Karpas-422 (cell line): ENCODE data around the gene RHBDD3. TPM values are rescaled to one million over a fixed set of nuclear protein-coding genes. Genes with fewer than 3 reads are reported as not detected.
"Not testable (repeated sequence)": the region's sequence is repeated elsewhere in the genome, so short reads cannot be mapped to it uniquely, and the experiment has no call there.

Experiments
- DNase-seq: peaks from one replicate; pipeline ENCODE4 v3.0.0-alpha.2; 2015
- H2AFZ ChIP-seq: fragments of 200-600 bp; sonication (generic); 2 replicates; pipeline ENCODE4 v1.6.1; 2014; ENCODE audit warnings: antibody characterized with exemption, low read length, mixed read lengths
- H3K27ac ChIP-seq: fragments of 200-600 bp; sonication (generic); 2 replicates; pipeline ENCODE4 v1.5.1; 2014; ENCODE audit warnings: mild to moderate bottlenecking, low read length, moderate library complexity
- H3K27me3 ChIP-seq: fragments of 200-600 bp; sonication (generic); 2 replicates; pipeline ENCODE4 v1.6.1; 2014; ENCODE audit warnings: low read length, mixed read lengths
- H3K36me3 ChIP-seq: fragments of 200-600 bp; sonication (generic); 2 replicates; pipeline ENCODE4 v1.6.1; 2014; ENCODE audit warnings: low read length, mixed read lengths; ENCODE audit not compliant: insufficient read depth
- H3K4me1 ChIP-seq: fragments of 200-600 bp; sonication (generic); 2 replicates; pipeline ENCODE4 v1.6.1; 2014; ENCODE audit warnings: mild to moderate bottlenecking, low read length, mixed read lengths
- H3K4me2 ChIP-seq: fragments of 200-600 bp; sonication (generic); 2 replicates; pipeline ENCODE4 v1.6.1; 2014; ENCODE audit warnings: low read length, low read depth, mild to moderate bottlenecking; ENCODE audit not compliant: poor library complexity, severe bottlenecking
- H3K4me3 ChIP-seq: fragments of 200-600 bp; sonication (generic); 2 replicates; pipeline ENCODE4 v1.5.1; 2014; ENCODE audit warnings: mild to moderate bottlenecking, antibody characterized with exemption, low read length, mixed read lengths
- H3K79me2 ChIP-seq: fragments of 200-600 bp; sonication (generic); 2 replicates; pipeline ENCODE4 v1.6.1; 2014; ENCODE audit warnings: mild to moderate bottlenecking, low read length, mixed read lengths
- H3K9ac ChIP-seq: fragments of 200-600 bp; sonication (generic); 2 replicates; pipeline ENCODE4 v1.6.0; 2014; ENCODE audit warnings: low read length
- H3K9me2 ChIP-seq: fragments of 200-600 bp; sonication (generic), shearing (Covaris generic); replicated peaks from 2 replicates; pipeline ENCODE4 v1.6.0; 2014; ENCODE audit warnings: mild to moderate bottlenecking, low read length, moderate library complexity; ENCODE audit not compliant: insufficient read depth
- H3K9me3 ChIP-seq: fragments of 300-700, 200-600 bp; sonication (generic); 2 replicates; pipeline ENCODE4 v1.6.1; 2014; ENCODE audit warnings: low read length, mixed read lengths
- H4K20me1 ChIP-seq: fragments of 200-600 bp; sonication (generic); 2 replicates; pipeline ENCODE4 v1.6.1; 2014; ENCODE audit warnings: mild to moderate bottlenecking, antibody characterized with exemption, low read length, low read depth; ENCODE audit not compliant: insufficient read depth
- total RNA-seq: library from RNA; depleted of rRNA; stranded (reverse); fragments of >200 nt; shearing (Covaris generic); gene quantifications from 2 replicates; pipeline ENCODE4 v1.2.3, GENCODE V29; 2014; ENCODE audit warnings: low replicate concordance

The RHBDD3 gene
- total RNA-seq, 1 experiment from 2014 or later = 8.8 TPM

DNA sequence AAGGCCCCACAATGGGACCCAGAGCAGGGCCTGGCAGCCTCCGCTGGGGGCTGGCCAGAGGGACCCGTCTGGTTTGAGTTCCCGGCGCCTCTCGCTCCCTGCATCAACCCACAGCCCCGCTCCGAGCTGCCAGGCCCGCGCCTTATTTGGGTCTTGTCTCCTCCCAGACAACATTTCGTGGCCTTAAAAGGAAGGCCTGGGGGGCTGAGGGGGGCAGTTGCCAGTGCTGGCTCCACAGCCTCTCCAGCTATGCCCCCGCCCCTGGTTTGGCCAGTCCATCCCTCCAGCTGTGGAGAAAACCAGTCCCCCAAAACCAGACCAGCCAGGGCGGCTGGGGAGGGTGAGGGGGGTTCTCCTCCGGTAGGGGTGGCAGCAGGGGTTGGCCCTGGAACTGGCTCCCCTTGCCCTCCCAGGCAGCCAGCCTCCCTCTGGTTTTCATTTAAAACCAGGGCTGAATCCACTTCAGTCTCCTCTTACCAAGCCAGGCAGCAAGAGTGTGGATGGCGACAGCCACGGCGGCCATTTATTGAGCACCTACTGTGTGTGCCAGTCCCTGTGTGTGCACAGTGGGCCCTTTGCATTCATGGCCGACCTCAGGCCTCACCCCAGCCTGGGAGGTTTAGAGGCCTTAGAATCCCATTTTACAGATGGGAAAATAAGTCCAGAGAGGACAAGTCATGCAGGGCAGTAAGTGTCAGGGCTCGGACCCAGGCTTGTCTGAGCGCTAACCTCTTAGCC lies 43.5 kb downstream of the RHBDD3 start:
- H3K27ac ChIP-seq = no peak overlapping the region
- H3K27me3 ChIP-seq = no peaks in the 10 kb centered on the region
- H4K20me1 ChIP-seq = 0 out of 2 replicates have a peak, but pooled peaks cover 6% of the 10 kb centered on the region
- no peaks in the 10 kb centered on the region for H3K36me3 ChIP-seq
- H3K4me3 ChIP-seq = no peak overlapping the region
- no peaks in the 10 kb centered on the region for H3K79me2 ChIP-seq
- H2AFZ ChIP-seq = no peak overlapping the region
- no peaks in the 10 kb centered on the region for H3K9me2 ChIP-seq
- no peak for DNase-seq
- no peaks in the 10 kb centered on the region for H3K4me1 ChIP-seq
- no peaks in the 10 kb centered on the region for H3K9me3 ChIP-seq
- H3K9ac ChIP-seq = no peak overlapping the region
- no peak overlapping the region for H3K4me2 ChIP-seq

DNA sequence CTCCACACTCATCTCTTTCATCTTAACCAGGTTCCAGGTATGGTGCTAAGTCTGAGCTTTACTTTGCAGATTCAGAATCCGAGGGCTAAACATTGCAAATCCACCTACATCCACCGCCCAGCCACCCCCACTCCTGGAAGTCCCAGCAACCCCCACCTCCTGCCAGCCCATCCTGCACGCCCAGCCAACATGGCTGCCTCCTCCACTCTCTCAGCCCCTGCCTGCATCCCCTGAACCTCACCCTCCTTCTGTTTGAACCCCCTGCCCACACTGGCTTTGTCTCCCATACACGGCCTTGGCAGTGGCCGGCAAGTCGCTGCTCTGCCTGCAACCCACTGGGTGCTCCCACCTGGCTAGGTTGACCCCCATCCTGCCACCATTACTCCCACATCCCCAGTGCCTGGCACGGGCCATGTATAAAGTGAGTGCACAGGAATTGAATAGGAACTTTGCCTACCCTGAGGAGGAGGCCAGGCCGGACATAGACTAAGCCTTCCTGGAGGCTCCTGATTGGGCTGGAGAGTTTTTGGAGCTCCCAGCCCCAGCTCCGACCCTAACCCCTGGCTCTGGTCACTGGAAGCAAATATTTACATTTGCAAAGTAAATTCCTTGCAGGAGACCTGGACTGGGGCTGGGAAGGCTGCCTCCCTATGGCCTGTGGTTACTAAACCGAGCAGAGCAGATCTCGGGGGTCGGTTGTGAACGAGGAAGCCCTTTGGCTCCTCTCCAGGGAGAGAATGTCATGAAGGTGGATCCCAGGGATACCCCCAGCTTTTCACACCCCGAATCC lies 47.7 kb downstream of the RHBDD3 start:
- H3K9ac ChIP-seq = no peak overlapping the region
- no peaks in the 10 kb centered on the region for H3K9me3 ChIP-seq
- no peaks in the 10 kb centered on the region for H3K79me2 ChIP-seq
- no peaks in the 10 kb centered on the region; the same call in 1 of the 2 replicates for H4K20me1 ChIP-seq
- H3K27me3 ChIP-seq = no peaks in the 10 kb centered on the region
- no peak overlapping the region for H3K4me2 ChIP-seq
- no peaks in the 10 kb centered on the region; the same call in none of the 2 replicates for H3K4me1 ChIP-seq
- DNase-seq = no peak
- no peak overlapping the region for H3K27ac ChIP-seq
- H2AFZ ChIP-seq = no peak overlapping the region
- H3K9me2 ChIP-seq = no peaks in the 10 kb centered on the region
- no peak overlapping the region for H3K4me3 ChIP-seq
- no peaks in the 10 kb centered on the region for H3K36me3 ChIP-seq

DNA sequence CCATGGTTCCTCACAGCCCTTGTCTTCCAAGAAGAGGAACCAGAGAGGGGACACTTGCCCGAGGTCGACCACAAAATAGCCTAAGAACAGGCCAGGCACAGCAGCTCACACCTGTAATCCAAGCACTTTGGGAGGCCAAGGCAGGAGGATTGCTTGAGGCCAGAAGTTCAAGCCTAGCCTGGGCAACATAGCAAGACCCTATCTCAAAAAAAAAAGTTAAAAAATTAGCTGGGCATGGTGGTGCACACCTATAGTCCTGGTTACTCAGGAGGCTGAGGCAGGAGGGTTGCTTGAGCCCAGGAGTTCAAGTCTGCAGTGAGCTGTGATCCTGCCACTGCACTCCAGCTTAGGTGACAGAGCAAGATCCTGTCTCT lies 48.4 kb downstream of the RHBDD3 start:
- not testable (repeated sequence) for H2AFZ ChIP-seq, H3K27ac ChIP-seq, H3K9ac ChIP-seq, H3K4me1 ChIP-seq, H3K9me3 ChIP-seq, H3K9me2 ChIP-seq, H3K4me3 ChIP-seq, H3K79me2 ChIP-seq, H3K4me2 ChIP-seq, H3K36me3 ChIP-seq, DNase-seq, H3K27me3 ChIP-seq, H4K20me1 ChIP-seq

DNA sequence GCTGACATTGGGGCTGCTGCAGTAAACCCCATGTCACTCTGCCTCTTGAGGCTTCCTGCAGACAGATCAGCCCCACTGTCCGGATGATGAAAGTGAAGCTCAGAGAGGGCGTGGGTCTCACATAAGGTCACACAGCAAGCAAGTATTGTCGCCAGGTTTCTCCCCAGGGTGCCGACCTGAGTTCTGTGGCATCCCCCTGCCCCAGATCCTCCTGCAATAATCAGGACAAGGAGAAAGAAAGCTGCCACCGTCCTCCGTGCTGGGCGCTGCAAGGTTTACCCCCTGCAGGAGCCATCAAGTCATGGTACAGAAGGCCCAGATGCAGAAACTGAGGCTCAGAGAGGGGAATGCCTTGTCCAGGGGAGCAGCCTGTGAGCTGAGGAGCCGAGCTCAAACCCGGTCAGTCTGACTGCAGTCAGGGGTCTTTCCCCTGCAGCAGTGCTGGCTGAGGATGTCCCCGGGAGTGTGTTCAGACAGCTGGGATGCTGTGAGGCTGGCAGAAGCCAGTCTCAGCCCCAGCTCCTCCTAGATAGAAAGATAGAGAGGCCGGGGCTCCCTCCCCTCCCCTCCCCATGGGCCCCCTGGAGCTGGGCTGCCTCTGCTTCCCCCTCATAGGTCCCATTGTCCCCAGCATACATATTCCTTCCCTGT lies 48.9 kb downstream of the RHBDD3 start:
- H3K9ac ChIP-seq = no peak overlapping the region
- H3K9me3 ChIP-seq = no peaks in the 10 kb centered on the region
- H3K27me3 ChIP-seq = no peaks in the 10 kb centered on the region
- no peak for DNase-seq
- no peaks in the 10 kb centered on the region for H3K9me2 ChIP-seq
- no peak overlapping the region for H3K27ac ChIP-seq
- H3K4me2 ChIP-seq = no peak overlapping the region
- H4K20me1 ChIP-seq = no peaks in the 10 kb centered on the region; the same call in 1 of the 2 replicates
- no peak overlapping the region for H3K4me3 ChIP-seq
- no peak overlapping the region for H2AFZ ChIP-seq
- no peaks in the 10 kb centered on the region; the same call in none of the 2 replicates for H3K4me1 ChIP-seq
- no peaks in the 10 kb centered on the region for H3K36me3 ChIP-seq
- no peaks in the 10 kb centered on the region for H3K79me2 ChIP-seq

DNA sequence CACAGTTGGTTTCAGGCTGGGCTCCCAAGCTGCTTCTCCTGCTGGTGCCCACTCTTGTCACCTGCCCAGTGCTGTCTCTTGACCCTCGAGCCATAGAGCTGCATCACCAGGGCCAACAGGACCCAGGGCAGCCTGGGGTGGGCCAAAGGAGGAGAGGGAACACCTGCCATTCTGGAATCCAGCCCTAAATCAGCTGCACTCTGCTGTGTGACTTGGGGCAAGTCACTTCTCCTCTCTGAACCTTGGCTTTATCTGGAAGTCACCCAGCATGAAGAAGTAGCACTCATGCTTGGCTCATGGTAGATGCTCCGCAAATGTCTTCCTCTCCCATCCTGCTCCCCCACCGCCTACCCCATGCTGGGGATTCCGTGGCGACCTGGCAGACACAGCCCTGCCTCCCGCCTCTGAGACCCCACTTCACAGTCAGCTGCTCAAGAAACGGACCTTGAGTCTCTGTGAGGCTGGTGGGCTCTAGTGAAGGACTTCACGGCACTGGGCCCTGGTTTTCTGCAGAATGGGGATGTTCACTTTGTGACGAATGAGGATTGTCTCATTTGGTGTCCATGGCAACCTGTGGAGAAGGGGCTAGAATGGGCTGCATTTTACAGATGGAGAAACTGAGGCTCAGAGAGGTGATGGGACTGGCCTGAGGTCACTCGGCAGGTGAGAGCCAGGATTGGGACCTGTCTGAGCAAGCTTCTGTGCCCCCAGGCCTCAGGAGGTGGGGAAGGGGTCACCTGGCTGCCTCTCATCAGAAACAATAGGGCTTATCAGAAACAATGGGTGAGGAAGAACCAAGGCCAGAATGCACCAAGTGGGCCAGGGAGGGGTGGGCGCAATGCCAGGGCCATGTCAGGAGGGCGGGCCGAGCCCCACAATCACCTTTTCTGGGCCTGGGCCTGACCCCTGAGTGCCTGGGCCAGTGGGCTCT lies 49.7 kb downstream of the RHBDD3 start:
- Histone ChIP-seq H3K9me3 (no peaks in the 10 kb centered on the region), H3K79me2 (no peaks in the 10 kb centered on the region), H3K4me2 (no peak overlapping the region), H3K9me2 (no peaks in the 10 kb centered on the region), H3K4me3 (no peak overlapping the region), H3K36me3 (no peaks in the 10 kb centered on the region), H3K27me3 (no peaks in the 10 kb centered on the region), H4K20me1 (no peaks in the 10 kb centered on the region; the same call in 1 of the 2 replicates), H3K9ac (no peak overlapping the region), H3K27ac (no peak overlapping the region), H2AFZ (no peak overlapping the region), H3K4me1 (no peaks in the 10 kb centered on the region; the same call in none of the 2 replicates)
- DNase-seq = no peak

DNA sequence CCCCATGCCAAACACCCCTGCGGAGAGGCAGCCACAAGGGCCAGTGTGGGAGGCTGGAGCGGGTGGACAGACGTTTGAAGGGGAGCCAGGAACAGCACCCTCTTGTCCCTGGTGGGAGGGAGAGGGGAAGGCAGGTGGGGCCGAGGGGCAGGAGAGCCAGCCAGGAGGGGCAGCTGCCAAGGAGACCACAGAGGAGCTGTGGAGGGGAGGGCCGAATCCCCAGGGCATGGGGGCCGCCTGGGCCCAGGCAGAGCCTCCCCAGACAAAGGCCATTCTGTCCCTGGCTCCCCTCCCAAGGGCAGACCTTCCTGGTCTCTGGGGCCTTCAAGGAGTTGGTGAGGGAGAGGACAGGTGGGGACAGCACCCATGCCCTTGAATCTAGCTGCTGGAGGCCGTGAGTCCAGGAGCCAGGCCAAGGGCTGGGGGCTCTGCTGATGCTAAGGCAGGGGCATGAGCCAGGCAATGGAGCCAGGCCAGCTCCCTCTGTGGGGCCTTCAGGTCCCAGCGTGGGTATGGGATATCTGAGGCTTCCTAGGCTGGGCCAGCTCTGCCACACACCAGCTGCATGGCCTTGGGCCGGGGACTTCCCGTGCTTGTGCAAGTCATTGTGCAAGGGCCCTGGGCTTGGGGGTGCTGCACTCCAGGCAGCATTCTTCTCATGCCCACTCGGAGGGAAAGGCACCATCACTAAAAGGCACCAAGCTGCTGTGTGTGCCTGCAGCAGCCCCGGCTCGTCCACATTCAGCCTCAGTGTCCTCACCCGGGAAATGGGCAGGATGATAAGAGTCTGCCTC lies 50.7 kb downstream of the RHBDD3 start:
- Histone ChIP-seq H3K27me3 (no peaks in the 10 kb centered on the region), H3K4me3 (no peak overlapping the region), H3K9ac (no peak overlapping the region), H3K4me2 (no peak overlapping the region), H3K27ac (no peak overlapping the region), H2AFZ (no peak overlapping the region), H3K9me2 (no peaks in the 10 kb centered on the region), H3K79me2 (no peaks in the 10 kb centered on the region), H4K20me1 (no peaks in the 10 kb centered on the region; the same call in 1 of the 2 replicates), H3K4me1 (no peaks in the 10 kb centered on the region; the same call in none of the 2 replicates), H3K9me3 (no peaks in the 10 kb centered on the region), H3K36me3 (no peaks in the 10 kb centered on the region)
- DNase-seq = no peak
